Measurements from ENCODE around the gene PRRT2.

The PRRT2 gene

GRCh38 chr16:29834079-29834478 is 22.1 kb downstream of the PRRT2 start:
- Histone ChIP-seq H3K27me3 (ENCODE audit: control insufficient read depth in 1 of 2, insufficient read depth in 2 of 2, low read length in 2 of 2) (no peaks in the 10 kb centered on the region), H3K9ac (ENCODE audit: low read depth in 1 of 2, low read length in 2 of 2) (no peak overlapping the region), H3K27ac (ENCODE audit: low read depth, low read length) (no peak overlapping the region), H3K9me3 (ENCODE audit: control insufficient read depth in 1 of 2, low read length in 2 of 2) (no peaks in the 10 kb centered on the region), H3K4me3 (ENCODE audit: low read depth in 1 of 2, low read length in 2 of 2) (no peak overlapping the region), H3K36me3 (ENCODE audit: control insufficient read depth in 1 of 2, insufficient read depth in 2 of 2, low read length in 2 of 2) (peaks cover 40 to 82% of the 10 kb centered on the region in 2 donors), H3K4me1 (ENCODE audit: control insufficient read depth in 1 of 2, insufficient read depth in 2 of 2, low read length in 2 of 2) (peaks cover 0 to 11% of the 10 kb centered on the region in 2 donors)

- H3K9ac ChIP-seq (ENCODE audit: low read depth in 1 of 2, low read length in 2 of 2): no peak overlapping the region
- no peaks in the 10 kb centered on the region for H3K9me3 ChIP-seq (ENCODE audit: control insufficient read depth in 1 of 2, low read length in 2 of 2)
- H3K4me1 ChIP-seq (ENCODE audit: control insufficient read depth in 1 of 2, insufficient read depth in 2 of 2, low read length in 2 of 2): no peaks in the 10 kb centered on the region
- H3K27me3 ChIP-seq (ENCODE audit: control insufficient read depth in 1 of 2, insufficient read depth in 2 of 2, low read length in 2 of 2): no peaks in the 10 kb centered on the region
- no peak overlapping the region for H3K27ac ChIP-seq (ENCODE audit: low read depth, low read length)
- peaks cover 33 to 87% of the 10 kb centered on the region in 2 donors for H3K36me3 ChIP-seq (ENCODE audit: control insufficient read depth in 1 of 2, insufficient read depth in 2 of 2, low read length in 2 of 2)
- H3K4me3 ChIP-seq (ENCODE audit: low read depth in 1 of 2, low read length in 2 of 2): no peak overlapping the region
These were observed 23.9 kb downstream of the PRRT2 start for GRCh38 chr16:29835926-29836325.

- Histone ChIP-seq H3K27ac (ENCODE audit: low read depth, low read length) (no peak overlapping the region), H3K9ac (ENCODE audit: low read depth in 1 of 2, low read length in 2 of 2) (no peak overlapping the region), H3K4me1 (ENCODE audit: control insufficient read depth in 1 of 2, insufficient read depth in 2 of 2, low read length in 2 of 2) (no peaks in the 10 kb centered on the region), H3K27me3 (ENCODE audit: control insufficient read depth in 1 of 2, insufficient read depth in 2 of 2, low read length in 2 of 2) (no peaks in the 10 kb centered on the region), H3K4me3 (ENCODE audit: low read depth in 1 of 2, low read length in 2 of 2) (no peak overlapping the region), H3K9me3 (ENCODE audit: control insufficient read depth in 1 of 2, low read length in 2 of 2) (no peaks in the 10 kb centered on the region), H3K36me3 (ENCODE audit: control insufficient read depth in 1 of 2, insufficient read depth in 2 of 2, low read length in 2 of 2) (peaks cover 37 to 87% of the 10 kb centered on the region in 2 donors)
These were observed 24.6 kb downstream of the PRRT2 start for GRCh38 chr16:29836623-29837022.

- Histone ChIP-seq H3K4me3 (ENCODE audit: low read depth in 1 of 2, low read length in 2 of 2) (no peak overlapping the region), H3K27me3 (ENCODE audit: control insufficient read depth in 1 of 2, insufficient read depth in 2 of 2, low read length in 2 of 2) (no peaks in the 10 kb centered on the region), H3K9ac (ENCODE audit: low read depth in 1 of 2, low read length in 2 of 2) (no peak overlapping the region), H3K27ac (ENCODE audit: low read depth, low read length) (no peak overlapping the region), H3K9me3 (ENCODE audit: control insufficient read depth in 1 of 2, low read length in 2 of 2) (no peaks in the 10 kb centered on the region), H3K4me1 (ENCODE audit: control insufficient read depth in 1 of 2, insufficient read depth in 2 of 2, low read length in 2 of 2) (no peaks in the 10 kb centered on the region), H3K36me3 (ENCODE audit: control insufficient read depth in 1 of 2, insufficient read depth in 2 of 2, low read length in 2 of 2) (peaks cover 48 to 90% of the 10 kb centered on the region in 2 donors)
These were observed 25.8 kb downstream of the PRRT2 start for GRCh38 chr16:29837841-29838240.

GRCh38 chr16:29839822-29840221 is 27.8 kb downstream of the PRRT2 start:
- Histone ChIP-seq H3K4me1 (ENCODE audit: control insufficient read depth in 1 of 2, insufficient read depth in 2 of 2, low read length in 2 of 2) (no peaks in the 10 kb centered on the region), H3K36me3 (ENCODE audit: control insufficient read depth in 1 of 2, insufficient read depth in 2 of 2, low read length in 2 of 2) (peaks cover 50 to 90% of the 10 kb centered on the region in 2 donors), H3K27ac (ENCODE audit: low read depth, low read length) (no peak overlapping the region), H3K9ac (ENCODE audit: low read depth in 1 of 2, low read length in 2 of 2) (no peak overlapping the region), H3K27me3 (ENCODE audit: control insufficient read depth in 1 of 2, insufficient read depth in 2 of 2, low read length in 2 of 2) (no peaks in the 10 kb centered on the region), H3K9me3 (ENCODE audit: control insufficient read depth in 1 of 2, low read length in 2 of 2) (no peaks in the 10 kb centered on the region), H3K4me3 (ENCODE audit: low read depth in 1 of 2, low read length in 2 of 2) (no peak overlapping the region)

- no peak overlapping the region for H3K9ac ChIP-seq (ENCODE audit: low read depth in 1 of 2, low read length in 2 of 2)
- H3K9me3 ChIP-seq (ENCODE audit: control insufficient read depth in 1 of 2, low read length in 2 of 2): no peaks in the 10 kb centered on the region
- no peaks in the 10 kb centered on the region for H3K4me1 ChIP-seq (ENCODE audit: control insufficient read depth in 1 of 2, insufficient read depth in 2 of 2, low read length in 2 of 2)
- H3K4me3 ChIP-seq (ENCODE audit: low read depth in 1 of 2, low read length in 2 of 2): no peak overlapping the region
- no peaks in the 10 kb centered on the region for H3K27me3 ChIP-seq (ENCODE audit: control insufficient read depth in 1 of 2, insufficient read depth in 2 of 2, low read length in 2 of 2)
- H3K27ac ChIP-seq (ENCODE audit: low read depth, low read length): no peak overlapping the region
- peaks cover 51 to 91% of the 10 kb centered on the region in 2 donors for H3K36me3 ChIP-seq (ENCODE audit: control insufficient read depth in 1 of 2, insufficient read depth in 2 of 2, low read length in 2 of 2)
These were observed 28.2 kb downstream of the PRRT2 start for GRCh38 chr16:29840240-29840639.

- H3K27ac ChIP-seq (ENCODE audit: low read depth, low read length): no peak overlapping the region
- H3K27me3 ChIP-seq (ENCODE audit: control insufficient read depth in 1 of 2, insufficient read depth in 2 of 2, low read length in 2 of 2): no peaks in the 10 kb centered on the region
- H3K4me1 ChIP-seq (ENCODE audit: control insufficient read depth in 1 of 2, insufficient read depth in 2 of 2, low read length in 2 of 2): no peaks in the 10 kb centered on the region
- peaks cover 55 to 94% of the 10 kb centered on the region in 2 donors for H3K36me3 ChIP-seq (ENCODE audit: control insufficient read depth in 1 of 2, insufficient read depth in 2 of 2, low read length in 2 of 2)
- H3K4me3 ChIP-seq (ENCODE audit: low read depth in 1 of 2, low read length in 2 of 2): no peak overlapping the region
- H3K9me3 ChIP-seq (ENCODE audit: control insufficient read depth in 1 of 2, low read length in 2 of 2): no peaks in the 10 kb centered on the region
- no peak overlapping the region for H3K9ac ChIP-seq (ENCODE audit: low read depth in 1 of 2, low read length in 2 of 2)
These were observed 29.6 kb downstream of the PRRT2 start for GRCh38 chr16:29841631-29842030.

- H3K27me3 ChIP-seq (ENCODE audit: control insufficient read depth in 1 of 2, insufficient read depth in 2 of 2, low read length in 2 of 2): no peaks in the 10 kb centered on the region
- no peak overlapping the region for H3K27ac ChIP-seq (ENCODE audit: low read depth, low read length)
- H3K4me3 ChIP-seq (ENCODE audit: low read depth in 1 of 2, low read length in 2 of 2): no peak overlapping the region
- no peaks in the 10 kb centered on the region for H3K9me3 ChIP-seq (ENCODE audit: control insufficient read depth in 1 of 2, low read length in 2 of 2)
- H3K9ac ChIP-seq (ENCODE audit: low read depth in 1 of 2, low read length in 2 of 2): no peak overlapping the region
- H3K36me3 ChIP-seq (ENCODE audit: control insufficient read depth in 1 of 2, insufficient read depth in 2 of 2, low read length in 2 of 2): peaks cover 51 to 93% of the 10 kb centered on the region in 2 donors
- H3K4me1 ChIP-seq (ENCODE audit: control insufficient read depth in 1 of 2, insufficient read depth in 2 of 2, low read length in 2 of 2): no peaks in the 10 kb centered on the region
These were observed 30.8 kb downstream of the PRRT2 start for GRCh38 chr16:29842732-29843346.

GRCh38 chr16:29843931-29844330 is 31.9 kb downstream of the PRRT2 start:
- H3K36me3 ChIP-seq (ENCODE audit: control insufficient read depth in 1 of 2, insufficient read depth in 2 of 2, low read length in 2 of 2): peaks cover 47 to 91% of the 10 kb centered on the region in 2 donors
- H3K27ac ChIP-seq (ENCODE audit: low read depth, low read length): no peak overlapping the region
- no peak overlapping the region for H3K4me3 ChIP-seq (ENCODE audit: low read depth in 1 of 2, low read length in 2 of 2)
- no peaks in the 10 kb centered on the region for H3K27me3 ChIP-seq (ENCODE audit: control insufficient read depth in 1 of 2, insufficient read depth in 2 of 2, low read length in 2 of 2)
- no peak overlapping the region for H3K9ac ChIP-seq (ENCODE audit: low read depth in 1 of 2, low read length in 2 of 2)
- no peaks in the 10 kb centered on the region for H3K4me1 ChIP-seq (ENCODE audit: control insufficient read depth in 1 of 2, insufficient read depth in 2 of 2, low read length in 2 of 2)
- no peaks in the 10 kb centered on the region for H3K9me3 ChIP-seq (ENCODE audit: control insufficient read depth in 1 of 2, low read length in 2 of 2)

- H3K27me3 ChIP-seq (ENCODE audit: control insufficient read depth in 1 of 2, insufficient read depth in 2 of 2, low read length in 2 of 2): no peaks in the 10 kb centered on the region
- no peaks in the 10 kb centered on the region for H3K4me1 ChIP-seq (ENCODE audit: control insufficient read depth in 1 of 2, insufficient read depth in 2 of 2, low read length in 2 of 2)
- H3K27ac ChIP-seq (ENCODE audit: low read depth, low read length): no peak overlapping the region
- H3K4me3 ChIP-seq (ENCODE audit: low read depth in 1 of 2, low read length in 2 of 2): no peak overlapping the region
- no peak overlapping the region for H3K9ac ChIP-seq (ENCODE audit: low read depth in 1 of 2, low read length in 2 of 2)
- peaks cover 47 to 88% of the 10 kb centered on the region in 2 donors for H3K36me3 ChIP-seq (ENCODE audit: control insufficient read depth in 1 of 2, insufficient read depth in 2 of 2, low read length in 2 of 2)
- H3K9me3 ChIP-seq (ENCODE audit: control insufficient read depth in 1 of 2, low read length in 2 of 2): no peaks in the 10 kb centered on the region
These were observed 32.8 kb downstream of the PRRT2 start for GRCh38 chr16:29844575-29845331.
